Type B pancreatic cell (in vitro differentiated cells): Measurements from ENCODE around the gene THADA. TPM values are rescaled to one million over a fixed set of nuclear protein-coding genes. Genes with fewer than 3 reads are reported as not detected.

Source experiments
- DNase-seq: peaks from one replicate; pipeline ENCODE4 v3.0.0; 2021; ENCODE audit warnings: mixed read lengths; ENCODE audit not compliant: unreplicated experiment; ENCODE audit errors: extremely low spot score
- H3K27ac Mint-ChIP-seq: 2 replicates; pipeline ENCODE4 v1.8.0; 2021; ENCODE audit warnings: mild to moderate bottlenecking, mixed read lengths
- H3K27me3 Mint-ChIP-seq: 2 replicates; pipeline ENCODE4 v1.8.0; 2021; ENCODE audit warnings: mixed read lengths
- H3K36me3 Mint-ChIP-seq: 2 replicates; pipeline ENCODE4 v1.8.0; 2021; ENCODE audit warnings: mixed read lengths
- H3K4me1 Mint-ChIP-seq: one replicate; pipeline ENCODE4 v1.8.0; 2021; ENCODE audit warnings: mixed read lengths; ENCODE audit not compliant: unreplicated experiment
- H3K4me3 Mint-ChIP-seq: 2 replicates; pipeline ENCODE4 v1.8.0; 2021; ENCODE audit warnings: mild to moderate bottlenecking, mixed read lengths
- H3K9me3 Mint-ChIP-seq: 2 replicates; pipeline ENCODE4 v1.8.0; 2021; ENCODE audit warnings: mixed read lengths
- CTCF ChIP-seq: fragments of 200-600 bp; sonication (generic); conservative IDR thresholded peaks from 2 replicates; pipeline ENCODE4 v1.5.0; 2021; ENCODE audit warnings: antibody characterized with exemption, mild to moderate bottlenecking
- total RNA-seq: library from RNA; stranded (reverse); gene quantifications from 2 replicates; pipeline ENCODE4 v1.2.1, GENCODE V29; 2021; ENCODE audit warnings: low replicate concordance

The THADA gene
- total RNA-seq, 1 donor from 2014 or later = 35.6 TPM

- no peak for DNase-seq
- Mint-ChIP-seq H3K4me3 (peak overlapping the region; percentile 24), H3K4me1 (peaks cover 69% of the 10 kb centered on the region), H3K27ac (peak overlapping the region; percentile 83), H3K9me3 (no peaks in the 10 kb centered on the region), H3K36me3 (peaks cover 8% of the 10 kb centered on the region), H3K27me3 (no peaks in the 10 kb centered on the region)
- TF ChIP-seq CTCF = no peak
These were observed 180.2 kb downstream of the THADA start for GRCh38 chr2:43415592-43415991.

DNA sequence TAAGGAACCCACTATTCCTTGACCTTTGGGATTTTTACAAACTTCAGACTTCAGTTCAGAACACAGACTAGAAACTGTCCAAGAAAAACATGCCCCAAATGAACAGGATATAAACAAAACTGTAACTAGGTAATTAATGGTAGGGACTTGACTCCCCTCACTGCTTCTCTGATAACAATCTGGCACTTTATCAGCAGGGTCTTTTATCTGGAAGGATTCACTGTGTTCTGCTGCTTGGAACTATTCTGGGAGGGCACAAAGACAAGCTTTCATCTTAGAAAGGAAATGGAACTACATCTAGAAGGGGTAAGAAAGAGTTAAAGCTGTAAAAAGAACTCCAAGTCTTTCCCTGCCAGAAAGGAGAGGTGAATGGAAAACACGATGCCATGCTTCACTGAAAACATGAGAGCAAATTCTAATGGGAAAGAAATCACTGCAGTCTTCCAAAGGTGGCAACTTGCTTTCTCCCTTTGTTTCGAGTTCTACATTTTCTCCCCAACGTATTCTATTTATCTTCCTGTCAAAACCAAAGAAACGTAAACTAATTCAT, 181.2 kb downstream of the THADA start:
- Mint-ChIP-seq H3K4me1 (peaks cover 61% of the 10 kb centered on the region), H3K27ac (peak overlapping the region; percentile 83), H3K27me3 (no peaks in the 10 kb centered on the region), H3K9me3 (no peaks in the 10 kb centered on the region), H3K4me3 (peak overlapping the region; percentile 38), H3K36me3 (peaks cover 8% of the 10 kb centered on the region)
- no peak for TF ChIP-seq CTCF
- DNase-seq = no peak

DNA sequence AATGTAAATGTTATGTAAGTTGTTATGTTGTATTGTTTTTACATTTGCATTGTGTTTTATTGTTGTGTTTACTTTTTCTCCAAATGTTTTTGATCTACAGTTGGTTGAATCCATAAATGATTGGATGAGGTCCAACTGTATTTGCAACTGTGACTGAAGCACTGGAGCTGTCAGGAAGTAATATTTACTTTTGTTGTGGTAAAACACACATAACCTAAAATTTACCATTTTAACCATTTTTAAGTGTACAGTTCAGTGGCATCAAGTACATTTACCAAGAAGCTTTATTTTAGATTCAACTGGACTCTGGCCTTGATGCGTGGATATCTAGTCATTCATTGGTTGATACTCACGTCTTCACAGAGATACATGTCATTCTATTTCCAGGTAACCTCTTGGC, 181.8 kb downstream of the THADA start:
- H3K27ac Mint-ChIP-seq = peak overlapping the region; percentile 83
- peaks cover 8% of the 10 kb centered on the region for H3K36me3 Mint-ChIP-seq
- H3K9me3 Mint-ChIP-seq = no peaks in the 10 kb centered on the region
- no peak overlapping the region for H3K4me3 Mint-ChIP-seq
- H3K27me3 Mint-ChIP-seq = no peaks in the 10 kb centered on the region
- peaks cover 61% of the 10 kb centered on the region for H3K4me1 Mint-ChIP-seq
- no peak for TF ChIP-seq CTCF
- DNase-seq = no peak

DNA sequence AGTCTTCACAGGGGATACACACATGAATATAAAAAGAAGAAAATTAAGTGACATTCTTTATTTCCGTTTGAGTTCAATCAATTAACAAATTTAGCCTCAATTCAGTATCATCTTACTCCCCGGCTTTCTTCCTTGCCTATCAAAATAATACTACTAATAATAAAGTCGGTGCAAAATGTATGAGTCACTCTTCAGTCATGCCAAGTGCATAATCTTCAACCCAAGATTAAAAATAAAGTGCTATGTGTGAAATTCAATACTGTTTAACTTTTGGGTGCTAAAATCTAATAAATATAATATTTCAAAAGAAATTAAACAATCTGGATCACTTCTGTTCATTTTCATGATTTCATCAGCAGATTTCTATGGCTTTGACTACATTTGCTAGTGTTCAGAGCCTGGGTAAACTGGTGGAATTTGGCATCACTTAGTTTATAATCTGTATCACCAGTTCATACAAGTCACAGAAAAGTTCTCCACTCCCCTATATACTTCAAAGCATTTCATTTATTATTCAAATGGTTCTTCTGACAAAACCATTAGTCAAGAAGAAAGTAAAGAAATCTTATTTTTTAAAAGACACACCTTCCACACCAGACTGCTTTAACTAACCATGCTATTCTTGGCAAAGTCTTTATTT, 183.6 kb downstream of the THADA start:
- Mint-ChIP-seq H3K27ac (peak overlapping the region; percentile 81), H3K4me3 (no peak overlapping the region), H3K36me3 (peaks cover 8% of the 10 kb centered on the region), H3K9me3 (no peaks in the 10 kb centered on the region), H3K27me3 (no peaks in the 10 kb centered on the region), H3K4me1 (peaks cover 56% of the 10 kb centered on the region)
- DNase-seq = no peak
- no peak for TF ChIP-seq CTCF

- TF ChIP-seq CTCF = no peak
- Mint-ChIP-seq H3K4me3 (no peak overlapping the region), H3K27ac (no peak overlapping the region), H3K4me1 (peaks cover 60% of the 10 kb centered on the region), H3K27me3 (no peaks in the 10 kb centered on the region), H3K36me3 (peaks cover 8% of the 10 kb centered on the region), H3K9me3 (no peaks in the 10 kb centered on the region)
- no peak for DNase-seq
These were observed 185.7 kb downstream of the THADA start for GRCh38 chr2:43410055-43410604.
